SH-SY5Y (cell line): Measurements from ENCODE around the gene ASB10.

Experiments used
- GATA2 ChIP-seq: IDR thresholded peaks from 2 replicates; pipeline ENCODE4 v1.6.1; 2011; ENCODE audit warnings: mild to moderate bottlenecking, low read depth, low read length
- GATA3 ChIP-seq: IDR thresholded peaks from 2 replicates; pipeline ENCODE4 v1.6.1; 2011; ENCODE audit warnings: low read depth, mild to moderate bottlenecking, low read length, moderate library complexity

GRCh38 chr7:151167197-151167961 is 19.7 kb downstream of the ASB10 start, which contains the start of gene GBX1:
- TF ChIP-seq GATA2 (no peak), GATA3 (no peak)
